H1 (cell line): ENCODE measurements around the gene LIMK2. TPM values are rescaled to one million over a fixed set of nuclear protein-coding genes. Genes with fewer than 3 reads are reported as not detected.

ENCODE experiments used
- NANOG ChIP-seq: IDR thresholded peaks from 2 replicates; pipeline ENCODE4 v1.6.1; 2011; ENCODE audit warnings: low read length, low read depth, mild to moderate bottlenecking, inconsistent platforms; ENCODE audit not compliant: insufficient read depth, poor library complexity, severe bottlenecking
- RXRA ChIP-seq: IDR thresholded peaks from 2 replicates; pipeline ENCODE4 v1.6.1; 2011; ENCODE audit warnings: low read depth, mild to moderate bottlenecking, low read length, moderate library complexity; ENCODE audit not compliant: insufficient read depth
- polyA plus RNA-seq, 7 experiments: library from polyadenylated mRNA; depleted of rRNA in 3 of 7; stranded (reverse) in 5 of 7; unstranded in 2 of 7; fragments of >200 nt in 5 of 7; fragments of 200-250 nt in 2 of 7; gene quantifications; 1 replicate in 5 of 7; 2 replicates in 1 of 7; 4 replicates in 1 of 7; pipeline versions ENCODE4 v1.2.1 to v1.2.3, GENCODE V29; 2011 to 2013; ENCODE audit warnings: missing spikeins in 2 of 7, mixed read lengths in 2 of 7
- total RNA-seq: library from RNA; stranded (reverse); fragmentation: NEBNext Ultra II Directional; extraction: Animal tissue kit (Norgen Biotek cat#: 25700); gene quantifications from 2 replicates; pipeline ENCODE4 v1.2.1, GENCODE V29; 2021
- TF ChIP-seq, protein P1 (sequence below): IDR thresholded peaks from 2 replicates; pipeline ENCODE4 v1.6.1; 2012; ENCODE audit warnings: inconsistent platforms
- TF ChIP-seq, protein P2 (sequence below), 3 experiments: IDR thresholded peaks; 1 replicate in 2 of 3; 2 replicates in 1 of 3; pipeline versions ENCODE4 v1.5.1 to v1.6.1; 2011; ENCODE audit warnings: low read length in 3 of 3, mild to moderate bottlenecking in 3 of 3, inconsistent platforms in 2 of 3, low read depth in 1 of 3, moderate library complexity in 1 of 3; ENCODE audit not compliant: insufficient read depth in 1 of 3; ENCODE audit errors: control extremely low read depth in 1 of 3

The LIMK2 gene
- total and polyA plus RNA-seq, 2 of the 8 experiments (the other 6 are each of a cell fraction or from before 2014, with no cell fraction given): 13.2 to 37.6 TPM

DNA sequence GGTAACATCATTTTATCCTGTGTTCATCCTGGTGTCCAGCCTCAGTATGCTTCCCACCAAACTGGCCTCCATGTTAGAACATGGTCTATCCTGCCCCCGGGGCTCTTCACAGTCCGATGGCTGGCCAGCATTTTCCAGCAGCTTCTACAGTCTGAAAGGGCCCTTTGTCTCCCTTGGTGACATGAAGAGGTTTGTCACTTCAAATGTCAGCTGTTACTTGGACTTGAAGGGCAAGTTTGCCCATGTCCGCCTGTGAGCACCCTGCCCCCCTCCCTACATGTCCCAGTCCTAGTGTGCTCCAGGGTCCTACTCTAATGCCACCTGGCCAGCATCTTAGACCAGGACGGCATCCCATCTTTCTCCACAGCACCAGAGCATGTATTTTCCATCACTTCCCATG, 109.3 kb downstream of the LIMK2 start (continued):
- TF ChIP-seq, protein P1, sequence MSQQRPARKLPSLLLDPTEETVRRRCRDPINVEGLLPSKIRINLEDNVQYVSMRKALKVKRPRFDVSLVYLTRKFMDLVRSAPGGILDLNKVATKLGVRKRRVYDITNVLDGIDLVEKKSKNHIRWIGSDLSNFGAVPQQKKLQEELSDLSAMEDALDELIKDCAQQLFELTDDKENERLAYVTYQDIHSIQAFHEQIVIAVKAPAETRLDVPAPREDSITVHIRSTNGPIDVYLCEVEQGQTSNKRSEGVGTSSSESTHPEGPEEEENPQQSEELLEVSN: no peak
- no peak for TF ChIP-seq NANOG
- no peak for TF ChIP-seq RXRA
- TF ChIP-seq, protein P2, sequence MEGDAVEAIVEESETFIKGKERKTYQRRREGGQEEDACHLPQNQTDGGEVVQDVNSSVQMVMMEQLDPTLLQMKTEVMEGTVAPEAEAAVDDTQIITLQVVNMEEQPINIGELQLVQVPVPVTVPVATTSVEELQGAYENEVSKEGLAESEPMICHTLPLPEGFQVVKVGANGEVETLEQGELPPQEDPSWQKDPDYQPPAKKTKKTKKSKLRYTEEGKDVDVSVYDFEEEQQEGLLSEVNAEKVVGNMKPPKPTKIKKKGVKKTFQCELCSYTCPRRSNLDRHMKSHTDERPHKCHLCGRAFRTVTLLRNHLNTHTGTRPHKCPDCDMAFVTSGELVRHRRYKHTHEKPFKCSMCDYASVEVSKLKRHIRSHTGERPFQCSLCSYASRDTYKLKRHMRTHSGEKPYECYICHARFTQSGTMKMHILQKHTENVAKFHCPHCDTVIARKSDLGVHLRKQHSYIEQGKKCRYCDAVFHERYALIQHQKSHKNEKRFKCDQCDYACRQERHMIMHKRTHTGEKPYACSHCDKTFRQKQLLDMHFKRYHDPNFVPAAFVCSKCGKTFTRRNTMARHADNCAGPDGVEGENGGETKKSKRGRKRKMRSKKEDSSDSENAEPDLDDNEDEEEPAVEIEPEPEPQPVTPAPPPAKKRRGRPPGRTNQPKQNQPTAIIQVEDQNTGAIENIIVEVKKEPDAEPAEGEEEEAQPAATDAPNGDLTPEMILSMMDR (IDR thresholded peaks at IDR 0.05; ENCODE audit: control extremely low read depth in 1 of 3, insufficient read depth in 1 of 3, low read depth in 1 of 3, low read length in 3 of 3): no peak
